K562 (cell line): ENCODE data around the gene AKT1. TPM values are rescaled to one million over a fixed set of nuclear protein-coding genes. Genes with fewer than 3 reads are reported as not detected.

Experiments used
- ATAC-seq: fragments of 200-7000 bp; cut with Tn5 transposase; 3 replicates; pipeline ENCODE4 v1.9.1; 2020; ENCODE audit warnings: moderate library complexity
- BruUV-seq: library from RNA; stranded (reverse); fragments of 400-500 nt; replicated peaks from 2 replicates; lab custom pipeline; 2021; lab: Mats Ljungman, UMichigan
- CTCF ChIA-PET: fragments of 300-600 bp; formaldehyde crosslinking; extraction: SDS; loops from one replicate; lab custom pipeline; 2021; ENCODE audit warnings: low intra/inter-chr PET ratio; lab: Yijun Ruan, JAX
- POLR2A ChIA-PET: fragments of 300-600, 350-650 bp; sonication (Branson Sonifier 250); formaldehyde crosslinking; extraction: SDS; loops from one replicate; lab custom pipeline; 2021; ENCODE audit warnings: antibody characterized with exemption, inconsistent platforms; lab: Yijun Ruan, JAX
- DNase-seq, 4 experiments: peaks; one replicate each; pipeline versions ENCODE4 v3.0.0 to v3.0.0-alpha.2; 2011 to 2018; ENCODE audit warnings: low spot score in 3 of 4, mixed read lengths in 3 of 4; ENCODE audit errors: extremely low read depth in 1 of 4
- FAIRE-seq: peaks from 2 replicates; lab custom pipeline; 2011; peaks lifted over from hg19 to GRCh38; lab: Jason Lieb, UNC
- H2AFZ ChIP-seq: 2 replicates; pipeline ENCODE4 v1.6.0; 2011; ENCODE audit warnings: low read depth, low read length, control low read depth, inconsistent platforms
- H3K27ac ChIP-seq: fragments of 200-600 bp; 3 replicates; pipeline ENCODE4 v1.8.0; 2011; ENCODE audit warnings: low read depth, mild to moderate bottlenecking, control low read depth, inconsistent platforms, low read length, moderate library complexity, mixed read lengths; ENCODE audit errors: extremely low read depth
- H3K27me3 ChIP-seq, 2 experiments: fragments of 300-600 bp in 1 of 2; 2 replicates in 1 of 2; 3 replicates in 1 of 2; pipeline versions ENCODE4 v1.6.0 to v1.8.0; 2011; ENCODE audit warnings: inconsistent platforms in 2 of 2, low read length in 2 of 2, mild to moderate bottlenecking in 1 of 2, mixed read lengths in 1 of 2, moderate library complexity in 1 of 2; ENCODE audit not compliant: control insufficient read depth in 2 of 2, insufficient read depth in 2 of 2
- H3K36me3 ChIP-seq: fragments of 300-600 bp; 3 replicates; pipeline ENCODE4 v1.8.0; 2011; ENCODE audit warnings: mild to moderate bottlenecking, low read length, inconsistent platforms; ENCODE audit not compliant: control insufficient read depth, insufficient read depth
- H3K4me1 ChIP-seq, 2 experiments: fragments of 200-600 bp in 1 of 2; replicated peaks in 1 of 2; 2 replicates in 1 of 2; 3 replicates in 1 of 2; pipeline versions ENCODE4 v1.5.1 to v1.8.0; 2011; ENCODE audit warnings: inconsistent platforms in 2 of 2, low read length in 2 of 2, mild to moderate bottlenecking in 1 of 2, mixed read lengths in 1 of 2, moderate library complexity in 1 of 2; ENCODE audit not compliant: control insufficient read depth in 2 of 2, insufficient read depth in 2 of 2
- H3K4me2 ChIP-seq: 2 replicates; pipeline ENCODE4 v1.6.1; 2011; ENCODE audit warnings: low read length, control low read depth, inconsistent platforms, mixed read lengths; ENCODE audit not compliant: insufficient read depth
- H3K4me3 ChIP-seq: fragments of 200-600 bp; sonication (generic), shearing (Covaris generic); 2 replicates; pipeline ENCODE4 v1.5.1; 2016; ENCODE audit warnings: control low read depth, inconsistent platforms
- H3K79me2 ChIP-seq: fragments of 200-600 bp; 3 replicates; pipeline ENCODE4 v1.8.0; 2011; ENCODE audit warnings: low read length, inconsistent platforms; ENCODE audit not compliant: control insufficient read depth, insufficient read depth
- H3K9ac ChIP-seq, 2 experiments: 2 replicates each; pipeline versions ENCODE4 v1.6.0 to v1.6.1; 2011; ENCODE audit warnings: low read depth in 2 of 2, low read length in 2 of 2, control low read depth in 1 of 2, inconsistent platforms in 1 of 2, mild to moderate bottlenecking in 1 of 2, mixed read lengths in 1 of 2; ENCODE audit not compliant: insufficient read depth in 1 of 2
- H3K9me1 ChIP-seq: one replicate; pipeline ENCODE4 v1.6.0; 2011; ENCODE audit warnings: inconsistent platforms, mild to moderate bottlenecking, low read length, moderate library complexity; ENCODE audit not compliant: control insufficient read depth, insufficient read depth
- H3K9me3 ChIP-seq: replicated peaks from 2 replicates; pipeline ENCODE4 v1.5.1; 2011; ENCODE audit warnings: low read depth, low read length, inconsistent platforms; ENCODE audit not compliant: control insufficient read depth, insufficient read depth
- H4K20me1 ChIP-seq: replicated peaks from 2 replicates; pipeline ENCODE4 v1.6.1; 2011; ENCODE audit warnings: low read length, inconsistent platforms, mixed read lengths; ENCODE audit not compliant: control insufficient read depth, insufficient read depth
- MAFK ChIP-seq: IDR thresholded peaks from 2 replicates; pipeline ENCODE4 v1.6.1; 2011; ENCODE audit warnings: low read length, improper control_type of control experiment
- MEF2D ChIP-seq: conservative IDR thresholded peaks from 2 replicates; pipeline ENCODE4 v1.6.1; 2016; ENCODE audit warnings: low read depth, missing genetic modification characterization, missing compliant biosample characterization
- POLR2A ChIP-seq: fragments of 450-650 bp; conservative IDR thresholded peaks from 2 replicates; pipeline ENCODE4 v1.6.1; 2016
- SETDB1 ChIP-seq: IDR thresholded peaks from one replicate; pipeline ENCODE4 v1.6.1; 2012; ENCODE audit warnings: low read length, control low read depth, inconsistent platforms
- SREBF1 ChIP-seq: fragments of 150-350 bp; IDR thresholded peaks from 2 replicates; pipeline ENCODE4 v1.6.1; 2014; ENCODE audit warnings: antibody characterized with exemption, low read depth, low read length, borderline replicate concordance
- THAP7 ChIP-seq: fragments of 250-450 bp; sonication (Bioruptor Pico); IDR thresholded peaks from 2 replicates; pipeline ENCODE4 v1.5.0; 2021
- XRCC5 ChIP-seq: fragments of 200-400 bp; formaldehyde crosslinking; IDR thresholded peaks from 2 replicates; pipeline ENCODE4 v1.6.1; 2017; ENCODE audit warnings: low read depth, mild to moderate bottlenecking, low read length
- ZBTB40 ChIP-seq, 2 experiments: fragments of 450-650 bp in 1 of 2; sonication (generic) in 1 of 2; formaldehyde crosslinking in 1 of 2; IDR thresholded peaks; 2 replicates each; pipeline versions ENCODE4 v1.7.1 to v1.9.0; 2016 to 2022; ENCODE audit warnings: inconsistent platforms in 1 of 2, mild to moderate bottlenecking in 1 of 2, missing genetic modification reagents in 1 of 2
- ZNF263 ChIP-seq: sonication (generic); formaldehyde crosslinking; IDR thresholded peaks from 2 replicates; pipeline ENCODE4 v1.8.0; 2022; ENCODE audit warnings: mild to moderate bottlenecking, missing genetic modification reagents, borderline replicate concordance
- ZNF280B ChIP-seq: fragments of 250-450 bp; sonication (Bioruptor Pico); IDR thresholded peaks from 2 replicates; pipeline ENCODE4 v1.5.1; 2021; ENCODE audit warnings: mild to moderate bottlenecking
- WGBS: fragments of 100-300 bp; shearing (Covaris generic); methylation state at CpG from one replicate; pipeline ENCODE4 v1.1.6; 2016; ENCODE audit warnings: low coverage, mixed read lengths; ENCODE audit not compliant: insufficient coverage; ENCODE audit errors: missing lambda C conversion rate; 5-methylcytosine and 5-hydroxymethylcytosine counted together
- in situ Hi-C: fragments of 300-500 bp; cut with MboI; formaldehyde crosslinking; loops from 4 replicates; pipeline ENCODE4 v1.15.0; 2018; ENCODE audit warnings: inconsistent platforms, mixed read lengths
- intact Hi-C: fragments of 100-400 bp; cut with micrococcal nuclease; formaldehyde crosslinking; loops from 2 replicates; pipeline ENCODE4 v1.14.2; 2022
- polyA plus RNA-seq, 8 experiments: library from polyadenylated mRNA; depleted of rRNA in 4 of 8; stranded (reverse) in 5 of 8; unstranded in 3 of 8; fragments of >200 nt; fragmentation: Nextera tagmentation in 2 of 8; fragmentation: Illumina TruSeq in 1 of 8; extraction: Ambion mirVana in 2 of 8; extraction: Trizol in 1 of 8; gene quantifications; 2 replicates each; pipeline versions ENCODE4 v1.2.1 to v1.2.3, GENCODE V29; 2011 to 2014; ENCODE audit warnings: inconsistent platforms in 1 of 8, missing spikeins in 1 of 8
- total RNA-seq, 7 experiments: library from RNA; depleted of rRNA in 6 of 7; stranded (reverse); fragments of >200 nt in 6 of 7; fragmentation: Illumina TruSeq in 2 of 7; extraction: Trizol in 2 of 7; gene quantifications; 2 replicates each; pipeline versions ENCODE4 v1.2.1 to v1.2.3, GENCODE V29; 2011 to 2021; ENCODE audit warnings: low replicate concordance in 1 of 7

The AKT1 gene
- total and polyA plus RNA-seq, 9 of the 15 experiments (the other 6 are each of a cell fraction or from before 2014, with no cell fraction given), result 0.49 to 132 (median 75.1) TPM

- TF ChIP-seq MAFK (no peak), MEF2D (no peak), THAP7 (CRISPR knock-in tag) (no peak), XRCC5 (no peak)
These were observed 24.2 kb downstream of the AKT1 start (continued) for GRCh38 chr14:104771374-104771773.

- 94% methylated on average over 2 of the region's 5 CpGs for WGBS
- peaks cover 57% of the 10 kb centered on the region; the same call in 1 of the 3 replicates for H3K36me3 ChIP-seq
- H3K4me1 ChIP-seq, result peaks cover 6 to 42% of the 10 kb centered on the region in 2 experiments; a peak in 4 of 5 replicates
- H3K9me1 ChIP-seq, result no peaks in the 10 kb centered on the region
- no peak overlapping the region for H3K9ac ChIP-seq
- H3K27ac ChIP-seq, result no peak overlapping the region
- in situ Hi-C loops, result no loop called here
- ATAC-seq (no peak), FAIRE-seq (no peak), DNase-seq (peak in 1 of 4 experiments; percentile 34)
- H3K4me2 ChIP-seq, result no peak overlapping the region
- no peaks in the 10 kb centered on the region for H3K27me3 ChIP-seq
- intact Hi-C loops, result no loop called here
- no peaks in the 10 kb centered on the region for H3K79me2 ChIP-seq
- no TSS peak for BruUV-seq
- no peak overlapping the region for H2AFZ ChIP-seq
- H3K9me3 ChIP-seq, result peaks cover 6% of the 10 kb centered on the region; the same call in 1 of the 2 replicates
- no peak overlapping the region for H3K4me3 ChIP-seq
- POLR2A ChIA-PET, result interaction anchor here (0.6 kb wide), 1 partner anchor 12 kb away, joined by 3 read pairs; no protein-coding TSS in a partner anchor
- no peaks in the 10 kb centered on the region for H4K20me1 ChIP-seq
- CTCF ChIA-PET, result no interaction called here
- TF ChIP-seq ZBTB40 (IDR thresholded peaks at IDR 0.05) (no peak), ZBTB40 (CRISPR knock-in tag; IDR thresholded peaks at IDR 0.05) (no peak), ZNF280B (CRISPR knock-in tag) (no peak), SETDB1 (no peak), SREBF1 (no peak), POLR2A (no peak), ZNF263 (CRISPR knock-in tag) (peak; percentile 58; the same call in 1 of the 2 replicates)
These were observed 24.7 kb downstream of the AKT1 start for GRCh38 chr14:104770851-104771272.
